Fibroblast of the conjunctiva (primary cell): ENCODE data around the gene MVP.
A peak's percentile ranks its signal among the peaks of the same experiment; 100 is the strongest.

Experiments used
- DNase-seq: peaks from one replicate; pipeline ENCODE4 v3.0.0-alpha.2; 2010; ENCODE audit warnings: low read depth

Gene MVP

GRCh38 chr16:29804455-29805231, 15.6 kb upstream of the MVP start:
- no peak for DNase-seq

GRCh38 chr16:29805232-29806098, 14.8 kb upstream of the MVP start:
- DNase-seq, result peak; percentile 93

- no peak for DNase-seq
These were observed 14.1 kb upstream of the MVP start, which contains the start of gene MAZ for GRCh38 chr16:29806099-29806579. MAZ (plus strand) TSS chr16:29806529; CDS start chr16:29806702, 173 bp downstream.

- no peak for DNase-seq
These were observed 13.4 kb upstream of the MVP start for GRCh38 chr16:29806641-29807425.

- peak; percentile 82 for DNase-seq
These were observed 12.6 kb upstream of the MVP start for GRCh38 chr16:29807426-29808218.

GRCh38 chr16:29808219-29808900, 11.9 kb upstream of the MVP start:
- DNase-seq, result no peak

GRCh38 chr16:29809031-29809747, 11.1 kb upstream of the MVP start:
- no peak for DNase-seq

GRCh38 chr16:29809850-29810698, 10.2 kb upstream of the MVP start:
- no peak for DNase-seq

GRCh38 chr16:29810699-29811169, 9.5 kb upstream of the MVP start:
- no peak for DNase-seq

- DNase-seq, result peak; percentile 95
These were observed 8.9 kb upstream of the MVP start for GRCh38 chr16:29811170-29811895.

- no peak for DNase-seq
These were observed 8.2 kb upstream of the MVP start, which contains the start of gene PRRT2 for GRCh38 chr16:29811896-29812665. PRRT2 (plus strand) TSS chr16:29812193; CDS start chr16:29813055, 862 bp downstream.

- no peak for DNase-seq
These were observed 7.3 kb upstream of the MVP start for GRCh38 chr16:29812754-29813643.

GRCh38 chr16:29813644-29814562, 6.4 kb upstream of the MVP start:
- no peak for DNase-seq

GRCh38 chr16:29814592-29814991, 5.7 kb upstream of the MVP start:
- DNase-seq, result no peak

- no peak for DNase-seq
These were observed 5.1 kb upstream of the MVP start for GRCh38 chr16:29815032-29815721.
